ENCODE results near the gene PRR13.

DNA sequence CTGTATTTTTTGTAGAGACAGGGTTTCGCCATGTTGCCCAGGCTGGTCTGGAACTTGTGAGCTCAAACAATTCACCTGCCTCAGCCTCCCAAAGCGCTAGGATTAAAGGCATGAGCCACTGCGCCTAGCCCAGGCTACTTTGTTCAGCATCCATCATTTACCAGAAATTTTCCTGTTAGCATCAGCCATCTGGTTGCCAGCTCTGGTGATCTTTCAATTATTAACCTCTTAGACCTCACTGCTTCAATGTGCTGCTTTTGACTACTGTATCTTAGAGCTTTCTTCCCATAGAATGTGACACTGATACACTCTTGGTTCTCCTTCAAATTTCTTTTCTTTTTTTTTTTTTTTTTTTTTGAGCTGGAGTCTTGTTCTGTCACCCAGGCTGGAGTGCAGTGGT lies 23.3 kb upstream of the PRR13 start:
- TF ChIP-seq POLR2A (IDR thresholded peaks at IDR 0.05): no peak
- TF ChIP-seq, protein P1, sequence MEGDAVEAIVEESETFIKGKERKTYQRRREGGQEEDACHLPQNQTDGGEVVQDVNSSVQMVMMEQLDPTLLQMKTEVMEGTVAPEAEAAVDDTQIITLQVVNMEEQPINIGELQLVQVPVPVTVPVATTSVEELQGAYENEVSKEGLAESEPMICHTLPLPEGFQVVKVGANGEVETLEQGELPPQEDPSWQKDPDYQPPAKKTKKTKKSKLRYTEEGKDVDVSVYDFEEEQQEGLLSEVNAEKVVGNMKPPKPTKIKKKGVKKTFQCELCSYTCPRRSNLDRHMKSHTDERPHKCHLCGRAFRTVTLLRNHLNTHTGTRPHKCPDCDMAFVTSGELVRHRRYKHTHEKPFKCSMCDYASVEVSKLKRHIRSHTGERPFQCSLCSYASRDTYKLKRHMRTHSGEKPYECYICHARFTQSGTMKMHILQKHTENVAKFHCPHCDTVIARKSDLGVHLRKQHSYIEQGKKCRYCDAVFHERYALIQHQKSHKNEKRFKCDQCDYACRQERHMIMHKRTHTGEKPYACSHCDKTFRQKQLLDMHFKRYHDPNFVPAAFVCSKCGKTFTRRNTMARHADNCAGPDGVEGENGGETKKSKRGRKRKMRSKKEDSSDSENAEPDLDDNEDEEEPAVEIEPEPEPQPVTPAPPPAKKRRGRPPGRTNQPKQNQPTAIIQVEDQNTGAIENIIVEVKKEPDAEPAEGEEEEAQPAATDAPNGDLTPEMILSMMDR (IDR thresholded peaks at IDR 0.05): no peak

Measured in testis (tissue), 2 donors.